Loucy (cell line): ENCODE data around the gene MICAL3.

ENCODE experiments used
- EZH2phosphoT487 ChIP-seq: fragments of 200-600 bp; IDR thresholded peaks from 2 replicates; pipeline ENCODE4 v1.6.1; 2018; ENCODE audit warnings: antibody characterized with exemption, mild to moderate bottlenecking, moderate library complexity, borderline replicate concordance
- TF ChIP-seq, protein P1 (sequence below): fragments of 200-600 bp; sonication (generic); conservative IDR thresholded peaks from 2 replicates; pipeline ENCODE4 v1.5.1; 2014; ENCODE audit warnings: mild to moderate bottlenecking, antibody characterized with exemption, low read length

DNA sequence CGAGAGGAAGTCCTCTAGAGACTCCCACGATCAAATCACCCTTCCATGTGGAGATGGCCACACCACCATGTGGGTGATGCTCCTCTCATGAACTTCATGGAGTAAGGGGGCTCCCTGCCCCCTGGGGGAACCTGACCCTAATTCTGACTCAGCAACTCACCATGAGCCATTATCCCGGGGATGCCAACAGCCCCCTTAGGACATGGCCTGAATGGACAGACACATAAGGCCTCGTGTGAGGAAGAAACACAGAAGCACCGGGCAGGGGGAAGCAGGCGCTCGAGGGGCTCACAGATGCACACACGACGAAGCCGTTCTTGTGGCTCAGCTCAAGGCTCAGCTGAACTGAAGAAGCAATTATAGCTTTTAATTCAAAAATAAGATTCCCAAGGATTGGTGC is 150.6 kb downstream of the MICAL3 start:
- TF ChIP-seq, protein P1, sequence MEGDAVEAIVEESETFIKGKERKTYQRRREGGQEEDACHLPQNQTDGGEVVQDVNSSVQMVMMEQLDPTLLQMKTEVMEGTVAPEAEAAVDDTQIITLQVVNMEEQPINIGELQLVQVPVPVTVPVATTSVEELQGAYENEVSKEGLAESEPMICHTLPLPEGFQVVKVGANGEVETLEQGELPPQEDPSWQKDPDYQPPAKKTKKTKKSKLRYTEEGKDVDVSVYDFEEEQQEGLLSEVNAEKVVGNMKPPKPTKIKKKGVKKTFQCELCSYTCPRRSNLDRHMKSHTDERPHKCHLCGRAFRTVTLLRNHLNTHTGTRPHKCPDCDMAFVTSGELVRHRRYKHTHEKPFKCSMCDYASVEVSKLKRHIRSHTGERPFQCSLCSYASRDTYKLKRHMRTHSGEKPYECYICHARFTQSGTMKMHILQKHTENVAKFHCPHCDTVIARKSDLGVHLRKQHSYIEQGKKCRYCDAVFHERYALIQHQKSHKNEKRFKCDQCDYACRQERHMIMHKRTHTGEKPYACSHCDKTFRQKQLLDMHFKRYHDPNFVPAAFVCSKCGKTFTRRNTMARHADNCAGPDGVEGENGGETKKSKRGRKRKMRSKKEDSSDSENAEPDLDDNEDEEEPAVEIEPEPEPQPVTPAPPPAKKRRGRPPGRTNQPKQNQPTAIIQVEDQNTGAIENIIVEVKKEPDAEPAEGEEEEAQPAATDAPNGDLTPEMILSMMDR = no peak
- no peak for TF ChIP-seq EZH2phosphoT487
